ENCODE data around the gene LHPP.
"Not testable (repeated sequence)": the region's sequence is repeated elsewhere in the genome, so short reads cannot be mapped to it uniquely, and the experiment has no call there.

LHPP gene

GRCh38 chr10:124546055-124546369 lies 84.4 kb downstream of the LHPP start:
- in situ Hi-C loops (cut with MboI; ENCODE audit: low pct_unique_long_range_greater_than_20kb, low sequenced_read_pairs, unreplicated experiment): loop anchor here (10.0 kb wide), 1 partner anchor 199 kb away; the partner anchor contains the start of gene FAM53B
- no peak for DNase-seq (ENCODE audit: low spot score)
- TF ChIP-seq CTCF (IDR thresholded peaks at IDR 0.05; ENCODE audit: extremely low read depth, insufficient read depth, missing control alignments): no peak

GRCh38 chr10:124546957-124547646 lies 85.5 kb downstream of the LHPP start:
- in situ Hi-C loops (cut with MboI; ENCODE audit: low pct_unique_long_range_greater_than_20kb, low sequenced_read_pairs, unreplicated experiment): loop anchor here (10.0 kb wide), 1 partner anchor 198 kb away; the partner anchor contains the start of gene FAM53B
- DNase-seq (ENCODE audit: low spot score): no peak
- TF ChIP-seq CTCF (IDR thresholded peaks at IDR 0.05; ENCODE audit: extremely low read depth, insufficient read depth, missing control alignments): no peak

GRCh38 chr10:124547647-124548168 lies 86.1 kb downstream of the LHPP start:
- in situ Hi-C loops (cut with MboI; ENCODE audit: low pct_unique_long_range_greater_than_20kb, low sequenced_read_pairs, unreplicated experiment): loop anchor here (10.0 kb wide), 1 partner anchor 197 kb away; the partner anchor contains the start of gene FAM53B
- TF ChIP-seq CTCF (IDR thresholded peaks at IDR 0.05; ENCODE audit: extremely low read depth, insufficient read depth, missing control alignments): no peak
- no peak for DNase-seq (ENCODE audit: low spot score)

- DNase-seq (ENCODE audit: low spot score): not testable (repeated sequence)
- in situ Hi-C loops (cut with MboI; ENCODE audit: low pct_unique_long_range_greater_than_20kb, low sequenced_read_pairs, unreplicated experiment): loop anchor here (10.0 kb wide), 1 partner anchor 196 kb away; the partner anchor contains the start of gene FAM53B
These were observed 87.5 kb downstream of the LHPP start for GRCh38 chr10:124549171-124549570.

- in situ Hi-C loops (cut with MboI; ENCODE audit: low pct_unique_long_range_greater_than_20kb, low sequenced_read_pairs, unreplicated experiment): no loop called here
These were observed 88.8 kb downstream of the LHPP start for GRCh38 chr10:124550293-124551034.

GRCh38 chr10:124551097-124551496 lies 89.5 kb downstream of the LHPP start:
- no peak for TF ChIP-seq CTCF (IDR thresholded peaks at IDR 0.05; ENCODE audit: extremely low read depth, insufficient read depth, missing control alignments)
- in situ Hi-C loops (cut with MboI; ENCODE audit: low pct_unique_long_range_greater_than_20kb, low sequenced_read_pairs, unreplicated experiment): no loop called here
- DNase-seq (ENCODE audit: low spot score): no peak

More at GRCh38 chr10:124550293-124551034, 88.8 kb downstream of the LHPP start:
- DNase-seq (ENCODE audit: low spot score): no peak
- no peak for TF ChIP-seq CTCF (IDR thresholded peaks at IDR 0.05; ENCODE audit: extremely low read depth, insufficient read depth, missing control alignments)

GRCh38 chr10:124551755-124552154 lies 90.1 kb downstream of the LHPP start:
- DNase-seq (ENCODE audit: low spot score): no peak
- TF ChIP-seq CTCF (IDR thresholded peaks at IDR 0.05; ENCODE audit: extremely low read depth, insufficient read depth, missing control alignments): no peak
- in situ Hi-C loops (cut with MboI; ENCODE audit: low pct_unique_long_range_greater_than_20kb, low sequenced_read_pairs, unreplicated experiment): no loop called here

All from GM13977 (cell line).